Right ventricle myocardium inferior (tissue), 1 donor: ENCODE results near the gene CSNK1D. TPM values are rescaled to one million over a fixed set of nuclear protein-coding genes. Genes with fewer than 3 reads are reported as not detected.

ENCODE experiments used
- ATAC-seq: fragments of 200-7000 bp; cut with Tn5 transposase; one replicate; pipeline ENCODE4 v1.9.1; 2020; ENCODE audit warnings: mild to moderate bottlenecking, moderate library complexity
- DNase-seq: peaks from one replicate; pipeline ENCODE4 v3.0.0; 2021; ENCODE audit errors: missing footprints
- intact Hi-C: fragments of 100-400 bp; cut with DNase I; formaldehyde crosslinking; loops from one replicate; pipeline ENCODE4 v1.11.0; 2022
- total RNA-seq: library from RNA; stranded (reverse); fragmentation: NEBNext Ultra II Directional; extraction: Animal tissue kit (Norgen Biotek cat#: 25700); gene quantifications from one replicate; pipeline ENCODE4 v1.2.1, GENCODE V29; 2021
- donor health status: DM: no; HTN: yes; CAD: no; lungs with severe emphysema.

Gene CSNK1D
- total RNA-seq, 1 donor from 2014 or later, result 62.6 TPM

DNA sequence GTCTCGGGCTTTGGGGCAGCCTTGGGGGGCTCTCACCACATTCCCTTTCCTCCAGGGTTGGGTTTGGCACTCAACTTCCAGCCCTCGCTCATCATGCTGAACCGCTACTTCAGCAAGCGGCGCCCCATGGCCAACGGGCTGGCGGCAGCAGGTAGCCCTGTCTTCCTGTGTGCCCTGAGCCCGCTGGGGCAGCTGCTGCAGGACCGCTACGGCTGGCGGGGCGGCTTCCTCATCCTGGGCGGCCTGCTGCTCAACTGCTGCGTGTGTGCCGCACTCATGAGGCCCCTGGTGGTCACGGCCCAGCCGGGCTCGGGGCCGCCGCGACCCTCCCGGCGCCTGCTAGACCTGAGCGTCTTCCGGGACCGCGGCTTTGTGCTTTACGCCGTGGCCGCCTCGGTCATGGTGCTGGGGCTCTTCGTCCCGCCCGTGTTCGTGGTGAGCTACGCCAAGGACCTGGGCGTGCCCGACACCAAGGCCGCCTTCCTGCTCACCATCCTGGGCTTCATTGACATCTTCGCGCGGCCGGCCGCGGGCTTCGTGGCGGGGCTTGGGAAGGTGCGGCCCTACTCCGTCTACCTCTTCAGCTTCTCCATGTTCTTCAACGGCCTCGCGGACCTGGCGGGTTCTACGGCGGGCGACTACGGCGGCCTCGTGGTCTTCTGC lies 36.3 kb downstream of the CSNK1D start:
- DNase-seq (peak; percentile 72), ATAC-seq (no peak)
- intact Hi-C loops, result loop anchor here (2.0 kb wide), 1 partner anchor 84 kb away; no protein-coding TSS in a partner anchor

DNA sequence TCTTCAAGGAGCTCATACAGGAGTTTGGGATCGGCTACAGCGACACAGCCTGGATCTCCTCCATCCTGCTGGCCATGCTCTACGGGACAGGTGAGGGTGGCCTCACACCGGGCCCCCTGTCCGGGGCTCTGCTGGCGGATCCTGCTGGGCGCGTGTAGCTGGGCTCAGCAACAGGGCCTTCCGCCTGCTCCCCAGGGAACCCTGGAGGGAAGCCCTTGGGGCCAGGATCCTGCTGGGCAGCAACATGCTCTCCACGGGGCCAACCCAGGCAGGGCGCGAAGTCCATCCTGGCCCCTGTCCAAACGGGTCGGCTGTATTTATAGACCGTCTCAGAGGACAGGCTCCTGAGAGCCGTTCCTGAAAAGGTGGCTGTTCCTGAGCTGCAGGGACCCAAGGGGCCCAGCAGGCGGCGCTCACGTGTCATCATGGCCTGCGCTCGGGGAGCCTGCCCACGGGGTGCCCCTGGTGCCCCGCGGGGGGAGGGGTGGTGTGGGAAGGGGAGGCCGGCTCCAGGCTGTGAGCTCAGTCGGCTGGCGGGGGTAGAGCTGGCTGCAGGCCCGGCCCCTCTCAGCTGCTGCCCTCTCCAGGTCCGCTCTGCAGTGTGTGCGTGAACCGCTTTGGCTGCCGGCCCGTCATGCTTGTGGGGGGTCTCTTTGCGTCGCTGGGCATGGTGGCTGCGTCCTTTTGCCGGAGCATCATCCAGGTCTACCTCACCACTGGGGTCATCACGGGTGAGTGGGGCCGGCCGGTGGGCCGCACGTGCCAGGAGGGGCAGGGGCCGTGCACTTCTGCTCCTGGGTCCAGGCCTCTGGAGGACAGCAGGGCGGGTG lies 37.1 kb downstream of the CSNK1D start:
- intact Hi-C loops, result loop anchor here (2.0 kb wide), 1 partner anchor 84 kb away; no protein-coding TSS in a partner anchor
- ATAC-seq, result peak; percentile 2
- peak; percentile 84 for DNase-seq

DNA sequence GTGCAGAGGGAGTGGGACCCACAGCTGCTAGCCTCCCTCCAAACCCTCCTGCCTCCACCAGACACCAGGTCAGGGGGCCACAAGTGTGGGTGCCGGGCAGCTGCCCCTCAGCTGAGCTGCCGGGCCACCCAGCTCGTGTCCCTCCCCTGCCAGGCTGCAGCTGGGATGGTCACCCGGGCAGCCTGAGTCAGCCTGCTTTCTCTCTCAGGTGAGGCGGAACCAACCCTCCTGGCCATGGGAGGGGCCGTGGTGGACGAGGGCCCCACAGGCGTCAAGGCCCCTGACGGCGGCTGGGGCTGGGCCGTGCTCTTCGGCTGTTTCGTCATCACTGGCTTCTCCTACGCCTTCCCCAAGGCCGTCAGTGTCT lies 37.7 kb downstream of the CSNK1D start:
- DNase-seq (peak; percentile 83), ATAC-seq (no peak)

DNA sequence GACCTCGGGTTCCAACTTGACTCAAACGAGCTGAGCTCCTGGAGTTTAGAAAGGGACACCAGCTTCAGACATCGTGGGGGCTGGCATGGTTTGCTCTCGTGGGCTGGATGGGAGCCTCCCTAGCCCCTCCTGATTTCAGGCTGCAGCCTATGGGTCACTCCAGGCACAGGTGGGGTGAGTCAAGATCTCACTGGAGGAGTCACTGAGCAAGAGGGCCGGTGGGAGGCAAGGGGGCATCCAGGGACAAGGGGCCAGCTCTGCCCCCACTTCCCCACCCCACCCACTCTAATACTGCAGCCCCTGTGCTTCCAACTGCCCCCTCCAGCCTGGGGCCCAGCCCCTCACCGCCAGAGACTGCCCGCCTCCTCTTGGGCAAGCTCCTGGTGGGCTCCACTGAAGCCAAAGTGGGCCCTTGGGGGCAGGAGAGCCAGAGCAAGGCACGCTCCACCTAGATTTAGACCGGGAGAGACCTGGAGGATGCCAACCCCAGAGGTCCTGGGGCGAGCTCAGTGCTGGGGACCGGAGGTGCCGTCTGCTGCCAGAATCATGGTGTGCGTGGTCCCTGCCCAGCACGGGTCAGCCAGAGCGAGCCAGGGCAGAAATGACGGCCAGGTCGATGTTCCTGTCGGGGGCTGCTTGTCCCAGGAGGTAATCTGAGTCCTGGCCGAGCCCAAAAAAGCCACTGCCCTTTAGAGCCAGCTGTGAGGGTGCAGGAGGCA lies 38.3 kb downstream of the CSNK1D start:
- DNase-seq (peak; percentile 54), ATAC-seq (no peak)
- intact Hi-C loops, result no loop called here

More for the DNA sequence above, 37.7 kb downstream of the CSNK1D start:
- intact Hi-C loops, result loop anchor here (2.0 kb wide), 1 partner anchor 85 kb away; no protein-coding TSS in a partner anchor

DNA sequence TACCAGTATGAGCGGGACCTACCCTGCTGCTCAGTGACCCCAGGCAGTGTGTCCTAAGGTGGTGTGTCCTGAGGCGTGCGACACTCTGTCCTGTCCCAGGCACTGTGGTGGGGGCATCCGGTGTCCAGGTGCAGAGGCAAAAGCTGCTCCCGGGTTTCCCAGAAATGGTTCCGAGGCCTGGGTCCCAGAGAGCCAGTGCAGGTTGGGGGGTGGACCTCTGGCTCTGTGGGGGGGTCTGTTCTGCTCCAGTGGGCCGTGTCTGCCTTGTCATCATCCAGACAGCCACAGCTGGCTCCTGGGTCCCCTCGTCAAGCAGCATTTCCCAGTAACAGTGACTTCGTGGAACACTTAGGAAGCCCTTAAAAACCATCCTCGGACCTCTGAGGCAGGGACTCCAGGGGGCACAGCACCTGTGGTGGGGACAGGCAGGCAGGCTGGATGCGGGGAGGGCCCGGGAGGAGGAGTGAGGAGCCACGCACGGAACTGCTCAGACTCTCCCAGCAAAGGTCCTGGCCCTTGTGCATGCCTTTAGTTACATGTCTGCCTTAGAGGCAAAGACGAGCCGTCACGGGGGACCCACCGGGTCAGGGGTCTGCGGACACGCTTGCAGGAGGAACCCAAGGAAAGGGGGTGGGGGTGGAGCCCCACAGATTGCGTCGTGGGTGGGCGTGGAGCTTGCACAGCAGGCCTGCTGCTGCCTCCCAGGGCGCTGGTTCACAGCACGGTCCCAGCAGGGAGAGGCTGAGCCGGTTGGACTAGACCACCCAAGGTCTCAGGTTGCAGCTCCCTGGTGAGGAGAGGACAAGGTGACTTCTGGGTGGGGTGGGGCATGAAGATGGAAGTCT lies 39.1 kb downstream of the CSNK1D start:
- DNase-seq, result peak; percentile 67
- intact Hi-C loops, result loop anchor here (5.0 kb wide), 1 partner anchor 38 kb away; the partner anchor contains the start of gene CSNK1D
- no peak for ATAC-seq

DNA sequence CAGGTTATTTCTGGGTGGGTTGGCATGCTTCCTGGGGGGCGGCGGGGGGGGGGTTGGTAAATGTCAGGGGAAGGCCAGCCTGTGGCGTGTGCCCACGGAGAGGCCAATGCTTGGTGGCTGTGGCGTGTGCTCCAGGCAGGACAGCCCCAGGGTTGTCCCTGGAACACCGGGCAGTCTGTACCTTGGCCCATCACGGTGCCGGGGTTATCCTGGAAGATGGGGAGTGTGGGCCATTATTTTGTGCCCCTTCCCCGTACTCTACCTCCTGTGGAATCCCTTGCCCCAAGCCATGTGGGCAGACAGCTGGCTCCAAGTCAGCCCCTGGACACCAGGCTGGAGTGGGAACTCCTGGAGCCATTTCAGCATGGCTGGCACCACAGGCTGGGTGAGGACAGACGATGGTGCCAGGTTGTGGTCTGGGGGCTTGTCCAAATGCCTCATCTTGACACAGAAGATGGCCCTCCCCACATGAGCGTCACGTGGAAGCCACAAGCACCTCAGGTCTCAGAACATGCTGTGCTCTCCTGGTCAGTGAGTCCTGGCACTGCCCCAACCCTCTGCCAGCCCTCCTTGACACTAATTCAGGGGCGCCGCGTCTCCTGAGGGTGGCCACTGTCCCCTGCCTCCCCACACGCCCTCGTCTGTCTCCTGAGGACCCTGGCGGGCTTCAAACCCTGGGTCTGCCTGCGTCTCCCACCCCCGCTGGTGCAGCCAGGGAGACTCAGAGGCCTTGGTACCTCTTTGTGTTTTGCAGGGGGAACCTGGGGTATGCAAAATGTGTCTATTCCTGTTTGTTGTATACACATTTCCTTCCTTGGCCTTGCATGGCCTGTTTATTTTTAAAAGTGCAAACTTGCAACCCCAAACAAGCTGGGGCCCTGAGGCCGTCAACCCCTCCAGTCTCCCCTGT lies 40.4 kb downstream of the CSNK1D start:
- peak; percentile 64 for DNase-seq
- intact Hi-C loops, result loop anchor here (5.0 kb wide), 1 partner anchor 39 kb away; the partner anchor contains the start of gene CSNK1D

DNA sequence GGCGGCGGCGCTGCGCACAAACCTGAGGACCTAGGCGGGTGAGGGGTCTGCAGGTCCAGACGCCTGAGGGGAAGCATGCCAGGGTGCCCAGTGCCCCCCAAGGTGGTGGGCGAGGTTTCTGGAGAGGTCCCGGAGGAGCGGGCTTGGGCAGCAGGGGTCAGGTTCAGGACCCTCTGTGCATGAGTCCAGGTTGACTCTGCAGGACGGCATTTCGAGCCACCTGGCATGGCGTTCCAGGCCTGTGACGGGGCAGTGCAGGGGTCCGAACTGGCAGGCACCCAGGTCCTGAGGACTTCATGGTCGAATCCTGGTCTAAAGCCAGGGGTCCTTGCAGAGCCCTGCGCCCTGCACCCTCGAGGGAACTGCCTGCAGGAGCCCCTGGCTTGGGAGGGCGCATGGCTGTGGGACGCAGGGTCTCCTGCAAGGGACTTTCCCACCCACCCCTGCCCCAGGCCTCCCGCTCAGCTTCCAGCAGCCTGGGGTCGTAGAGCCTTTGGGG lies 41.1 kb downstream of the CSNK1D start:
- no peak for DNase-seq
- intact Hi-C loops, result loop anchor here (5.0 kb wide), 1 partner anchor 40 kb away; the partner anchor contains the start of gene CSNK1D
- no peak for ATAC-seq

More for the DNA sequence above, 40.4 kb downstream of the CSNK1D start:
- ATAC-seq, result no peak

DNA sequence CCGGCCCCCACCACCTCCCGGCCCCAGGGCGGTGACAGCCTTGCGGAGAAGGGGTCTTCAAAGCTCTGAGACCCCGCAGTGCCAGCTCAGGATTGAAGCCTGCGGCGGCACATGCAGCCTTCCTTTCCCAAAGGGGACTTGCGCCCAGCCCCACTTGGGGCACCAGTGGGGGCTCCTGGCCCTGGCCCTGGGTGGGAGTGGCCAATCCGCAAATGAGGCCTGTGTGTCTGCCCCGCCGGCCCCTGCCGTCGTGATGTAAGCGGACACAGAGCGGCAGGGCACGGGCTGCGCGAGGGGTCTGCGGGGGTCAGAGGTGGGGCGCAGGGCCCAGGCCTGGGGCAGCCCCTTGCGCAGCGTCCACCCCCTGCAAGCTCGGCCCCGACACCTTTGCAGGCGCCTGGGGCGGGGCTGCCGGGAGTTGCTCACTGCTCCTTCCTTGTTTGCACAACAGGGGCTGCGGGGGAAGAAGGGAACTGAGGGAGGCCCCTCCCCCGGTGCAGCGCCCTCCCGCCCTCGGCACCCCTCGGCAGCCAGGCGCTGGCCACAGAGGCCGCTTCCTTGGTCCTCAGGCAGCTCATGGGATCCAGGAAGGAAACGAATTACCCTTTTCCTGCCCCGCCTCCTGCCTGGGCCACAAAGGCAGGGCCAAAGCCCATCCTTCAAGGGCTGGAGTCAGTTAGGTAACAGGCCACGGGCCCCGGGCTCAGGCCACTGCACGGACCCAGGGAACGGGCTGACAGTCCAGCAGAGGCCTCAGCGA lies 41.8 kb downstream of the CSNK1D start:
- peak; percentile 58 for ATAC-seq
- peak; percentile 94 for DNase-seq
- intact Hi-C loops, result loop anchor here (5.0 kb wide), 1 partner anchor 41 kb away; the partner anchor contains the start of gene CSNK1D

DNA sequence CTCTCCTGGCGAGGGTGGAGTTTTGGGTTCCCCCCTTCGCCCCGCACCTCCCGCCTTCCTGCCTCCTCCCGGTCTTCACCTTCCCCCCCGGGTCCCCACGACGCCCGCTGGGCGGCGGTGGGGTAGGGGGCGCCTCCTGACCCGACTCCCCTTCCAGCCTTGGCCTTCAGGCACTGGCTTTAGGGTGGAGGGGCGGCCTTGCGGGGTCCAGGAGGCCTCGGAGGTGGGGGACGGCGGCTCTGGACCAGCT lies 42.3 kb downstream of the CSNK1D start:
- intact Hi-C loops, result loop anchor here (5.0 kb wide), 1 partner anchor 41 kb away; the partner anchor contains the start of gene CSNK1D

DNA sequence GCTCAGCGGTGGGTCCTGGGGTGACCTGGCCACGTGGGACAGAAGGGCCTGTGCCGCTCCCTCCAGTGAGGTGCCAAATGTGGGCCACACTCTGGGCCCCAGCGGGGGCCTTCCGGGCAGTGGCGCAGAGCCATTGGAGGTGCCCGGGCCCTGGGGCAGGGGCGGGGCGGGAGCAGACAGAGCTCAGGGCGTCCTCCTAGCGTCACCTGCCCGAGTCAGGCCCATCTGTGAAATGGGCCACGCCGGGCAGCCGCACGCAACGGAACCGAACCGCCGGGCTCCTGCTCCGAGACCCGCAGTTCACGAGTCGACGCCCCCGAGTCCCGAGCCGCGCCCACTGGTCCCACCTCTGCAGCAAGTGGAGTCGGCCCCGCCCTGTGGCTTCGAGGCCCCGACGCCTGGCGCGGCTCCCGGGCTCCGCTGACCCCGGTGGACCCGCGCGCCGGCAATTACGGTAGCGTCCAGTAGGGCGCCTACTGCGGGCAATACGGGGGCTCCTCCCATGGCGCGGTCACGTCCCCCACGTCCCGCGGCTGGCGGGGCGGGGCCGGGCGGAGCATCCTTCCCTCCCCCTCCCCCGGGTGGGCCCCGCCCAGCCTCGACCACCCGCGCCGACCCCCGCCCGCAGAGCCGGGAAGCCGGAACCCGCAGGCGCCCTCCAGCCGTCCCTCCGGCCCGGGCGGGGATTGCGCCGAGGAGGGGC lies 42.7 kb downstream of the CSNK1D start:
- ATAC-seq (peak; percentile 82), DNase-seq (peak; percentile 94)
- intact Hi-C loops, result loop anchor here (5.0 kb wide), 1 partner anchor 42 kb away; the partner anchor contains the start of gene CSNK1D

More for the DNA sequence above, 42.3 kb downstream of the CSNK1D start:
- DNase-seq, result no peak
- peak; percentile 0 for ATAC-seq

DNA sequence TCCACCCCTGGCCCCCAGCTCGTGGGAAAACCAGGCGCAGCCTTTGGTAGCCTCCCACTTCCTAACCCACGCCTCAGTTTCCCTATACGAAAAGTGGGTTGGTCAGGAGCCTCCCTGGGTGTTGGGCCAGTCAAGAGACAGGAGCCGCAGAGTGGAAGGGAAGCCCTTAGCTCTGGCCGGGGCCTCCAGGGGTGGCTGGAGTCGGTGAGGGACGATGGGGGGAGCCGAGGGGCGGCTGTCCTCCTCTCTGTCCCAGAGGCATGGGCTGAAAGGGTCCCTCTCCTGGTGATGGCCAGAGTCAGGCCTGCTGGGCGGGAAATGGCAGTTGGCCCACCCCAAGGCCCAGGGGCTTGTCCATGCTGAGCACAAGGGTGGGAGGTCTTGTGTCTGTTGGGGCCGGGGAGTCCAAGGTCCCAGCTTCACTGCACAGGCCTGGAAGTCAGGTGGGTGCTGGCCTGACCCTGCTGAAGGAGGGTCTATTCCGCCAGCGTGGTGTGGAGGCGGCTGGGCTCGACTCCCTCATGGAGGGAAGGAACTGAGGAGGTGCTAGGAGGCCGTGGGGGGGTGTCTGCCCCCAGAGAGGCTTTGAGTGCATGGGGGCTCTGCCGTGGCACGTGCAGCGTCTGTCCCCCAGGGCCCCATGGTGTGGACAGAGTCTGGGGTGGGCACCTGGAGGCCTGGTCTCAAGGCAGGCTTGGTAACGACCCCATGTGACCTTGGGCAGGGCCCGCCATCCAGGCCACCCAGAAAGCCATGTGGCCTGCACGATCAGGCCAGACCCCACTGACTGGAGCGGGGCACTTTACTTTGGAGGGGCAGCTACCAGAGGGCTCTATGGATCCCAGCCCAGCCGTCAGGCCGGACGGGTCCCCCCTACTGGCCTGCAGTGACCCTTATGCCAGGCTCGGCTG lies 43.5 kb downstream of the CSNK1D start:
- intact Hi-C loops, result loop anchor here (5.0 kb wide), 1 partner anchor 42 kb away; the partner anchor contains the start of gene CSNK1D
- ATAC-seq (no peak), DNase-seq (peak; percentile 68)

DNA sequence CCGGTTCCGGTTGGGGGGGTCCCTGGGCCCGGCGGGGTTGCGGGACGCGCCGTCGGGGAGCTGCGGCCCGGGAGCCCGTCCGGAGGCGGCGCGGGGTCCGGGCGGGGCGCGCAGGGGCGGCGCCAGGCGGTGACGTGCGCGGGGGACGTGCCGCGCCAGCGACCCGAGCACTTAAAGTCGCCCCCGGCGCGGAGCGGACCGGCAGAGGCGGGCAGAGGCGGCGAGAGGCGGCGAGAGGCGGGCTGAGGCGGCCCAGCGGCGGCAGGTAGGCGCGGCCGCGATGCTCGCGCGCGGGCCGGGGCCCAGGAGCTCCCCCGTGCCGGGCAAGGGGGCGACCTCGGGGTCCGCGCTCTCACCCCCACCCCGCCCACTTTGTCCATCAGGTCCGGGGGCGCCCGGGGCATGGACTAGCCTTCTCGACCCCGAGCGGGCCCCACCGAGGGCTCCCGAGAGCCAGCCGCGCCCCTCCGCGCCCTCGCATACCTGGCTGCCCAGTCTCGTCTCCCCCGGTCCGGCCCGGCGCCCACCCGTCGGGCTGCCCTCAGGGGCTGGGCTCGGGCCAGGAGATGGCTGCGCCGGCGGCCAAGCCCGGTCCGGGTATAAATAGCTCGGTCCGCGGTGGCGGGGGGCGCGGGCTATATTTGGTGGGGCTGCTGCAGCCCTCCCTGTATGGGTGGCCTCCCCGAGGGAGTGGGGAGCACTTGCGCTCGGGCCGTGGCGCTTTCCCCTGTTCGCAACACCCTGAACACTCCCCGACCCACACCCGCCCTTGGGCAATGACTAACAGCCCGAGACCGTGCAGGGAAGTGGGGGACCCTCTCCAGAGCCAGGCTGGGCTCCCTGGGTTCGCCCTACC lies 44.4 kb downstream of the CSNK1D start, which contains the start of gene SLC16A3:
SLC16A3 (plus strand) TSS at position 201 of the 856 bp plus-strand sequence. CDS start 6,967 bp downstream, outside the sequence.
- intact Hi-C loops, result no loop called here
- DNase-seq (peak; percentile 93), ATAC-seq (no peak)

DNA sequence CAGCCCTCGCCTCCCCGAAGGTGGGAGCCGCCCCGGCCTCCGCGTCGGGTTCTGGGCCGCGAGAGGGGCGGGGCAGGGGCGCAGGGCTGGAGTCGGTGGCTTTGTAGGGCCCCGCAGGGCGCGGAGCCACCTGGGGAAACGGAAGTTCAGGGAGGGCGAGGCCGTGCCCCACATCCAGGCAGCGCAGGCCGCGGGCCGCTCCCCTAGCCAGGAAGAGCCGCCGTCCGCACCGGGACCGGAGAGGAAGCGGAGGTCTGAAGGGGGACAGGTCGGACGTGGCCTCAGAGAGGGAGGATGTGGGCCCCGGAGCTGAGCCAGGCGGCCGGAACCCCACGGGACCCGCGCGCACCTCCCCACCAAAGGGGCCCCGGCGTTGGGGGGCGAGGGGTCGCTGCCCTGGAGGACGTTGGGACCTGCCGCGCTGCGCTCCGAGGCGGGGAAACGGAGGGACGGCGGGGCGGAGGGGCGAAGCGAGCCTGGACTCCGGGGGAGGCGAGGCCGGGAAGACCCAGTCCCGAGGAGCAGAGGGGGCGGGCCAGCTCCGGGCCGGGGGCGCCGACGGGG lies 45.1 kb downstream of the CSNK1D start:
- intact Hi-C loops, result no loop called here
- DNase-seq (peak; percentile 91), ATAC-seq (no peak)
